Neural cell (in vitro differentiated cells): ENCODE data around the gene MGLL. TPM values are rescaled to one million over a fixed set of nuclear protein-coding genes. Genes with fewer than 3 reads are reported as not detected.

ENCODE experiments used
- H2AFZ ChIP-seq: fragments of 200-600, 300-800 bp; sonication (generic), shearing (Covaris generic); 2 replicates; pipeline ENCODE4 v1.6.0; 2014; ENCODE audit warnings: low read depth, mild to moderate bottlenecking, antibody characterized with exemption, low read length, moderate library complexity
- H3F3A ChIP-seq: fragments of 200-600 bp; shearing (Covaris generic); 2 replicates; pipeline ENCODE4 v1.6.1; 2016; ENCODE audit warnings: mild to moderate bottlenecking, moderate library complexity, mixed read lengths, antibody characterized with exemption, low read length; ENCODE audit not compliant: insufficient read depth, poor library complexity, severe bottlenecking
- H3K27ac ChIP-seq: fragments of 200-600, 300-800 bp; sonication (generic), shearing (Covaris generic); 2 replicates; pipeline ENCODE4 v1.5.1; 2014; ENCODE audit warnings: mild to moderate bottlenecking, low read length, moderate library complexity
- H3K27me3 ChIP-seq: fragments of 300-800, 200-600 bp; sonication (generic), shearing (Covaris generic); 2 replicates; pipeline ENCODE4 v1.6.0; 2014; ENCODE audit warnings: mild to moderate bottlenecking, low read depth, low read length, moderate library complexity; ENCODE audit not compliant: insufficient read depth
- H3K36me3 ChIP-seq: fragments of 300-800, 200-600 bp; sonication (generic), shearing (Covaris generic); 2 replicates; pipeline ENCODE4 v1.5.1; 2014; ENCODE audit warnings: mild to moderate bottlenecking, antibody characterized with exemption, low read length, moderate library complexity; ENCODE audit not compliant: insufficient read depth
- H3K4me2 ChIP-seq: fragments of 300-800, 200-600 bp; sonication (generic), shearing (Covaris generic); 2 replicates; pipeline ENCODE4 v1.6.0; 2014; ENCODE audit warnings: mild to moderate bottlenecking, low read length
- H3K4me3 ChIP-seq: fragments of 300-800, 200-600 bp; sonication (generic), shearing (Covaris generic); 2 replicates; pipeline ENCODE4 v1.5.1; 2014; ENCODE audit warnings: mild to moderate bottlenecking, low read length, moderate library complexity
- H3K79me2 ChIP-seq: fragments of 200-600 bp; shearing (Covaris generic); replicated peaks from 2 replicates; pipeline ENCODE4 v1.6.0; 2014; ENCODE audit warnings: mild to moderate bottlenecking, low read length, moderate library complexity; ENCODE audit not compliant: insufficient read depth
- H3K9ac ChIP-seq: fragments of 300-800, 200-600 bp; sonication (generic), shearing (Covaris generic); 2 replicates; pipeline ENCODE4 v1.6.1; 2016; ENCODE audit warnings: mild to moderate bottlenecking, low read length, mixed read lengths
- H3K9me2 ChIP-seq: fragments of 200-600 bp; shearing (Covaris generic); 2 replicates; pipeline ENCODE4 v1.6.1; 2016; ENCODE audit warnings: mild to moderate bottlenecking, low read length, mixed read lengths; ENCODE audit not compliant: insufficient read depth
- H3K9me3 ChIP-seq: fragments of 200-600, 300-800 bp; sonication (generic), shearing (Covaris generic); 2 replicates; pipeline ENCODE4 v1.6.1; 2016; ENCODE audit warnings: mild to moderate bottlenecking, mixed run types, low read length, moderate library complexity, mixed read lengths
- H4K20me1 ChIP-seq: fragments of 200-600 bp; shearing (Covaris generic); 2 replicates; pipeline ENCODE4 v1.6.1; 2016; ENCODE audit warnings: mild to moderate bottlenecking, mixed run types; ENCODE audit not compliant: insufficient read depth
- EP300 ChIP-seq: fragments of 450-650 bp; conservative IDR thresholded peaks from 2 replicates; pipeline ENCODE4 v1.6.1; 2014; ENCODE audit warnings: antibody characterized with exemption, mild to moderate bottlenecking, moderate library complexity; ENCODE audit not compliant: poor library complexity, severe bottlenecking
- EZH2 ChIP-seq: fragments of 200-600, 300-800 bp; shearing (Covaris generic), sonication (generic); IDR thresholded peaks from 2 replicates; pipeline ENCODE4 v1.6.1; 2014; ENCODE audit warnings: antibody characterized with exemption, low read length, borderline replicate concordance, mild to moderate bottlenecking; ENCODE audit not compliant: insufficient read depth, poor library complexity, severe bottlenecking
- MXI1 ChIP-seq: fragments of 450-650 bp; conservative IDR thresholded peaks from 2 replicates; pipeline ENCODE4 v1.6.1; 2014; ENCODE audit warnings: antibody characterized with exemption, mild to moderate bottlenecking; ENCODE audit not compliant: poor library complexity, severe bottlenecking
- POLR2AphosphoS5 ChIP-seq: IDR thresholded peaks from 2 replicates; pipeline ENCODE4 v1.6.1; 2012
- RAD21 ChIP-seq: fragments of 450-650 bp; conservative IDR thresholded peaks from 2 replicates; pipeline ENCODE4 v1.6.1; 2014; ENCODE audit warnings: antibody characterized with exemption, mild to moderate bottlenecking, moderate library complexity
- SMC3 ChIP-seq: fragments of 450-650 bp; conservative IDR thresholded peaks from 2 replicates; pipeline ENCODE4 v1.6.1; 2014; ENCODE audit warnings: antibody characterized with exemption, mild to moderate bottlenecking, moderate library complexity; ENCODE audit not compliant: poor library complexity
- TAF1 ChIP-seq: IDR thresholded peaks from 2 replicates; pipeline ENCODE4 v1.6.1; 2012; ENCODE audit warnings: low read depth
- polyA plus RNA-seq: library from polyadenylated mRNA; depleted of rRNA; stranded (reverse); fragments of >200 nt; gene quantifications from 2 replicates; pipeline ENCODE4 v1.2.3, GENCODE V29; 2014
- TF ChIP-seq, protein P1 (sequence below): IDR thresholded peaks from 2 replicates; pipeline ENCODE4 v1.6.1; 2012; ENCODE audit warnings: borderline replicate concordance
- TF ChIP-seq, protein P2 (sequence below): fragments of 450-650 bp; IDR thresholded peaks from 2 replicates; pipeline ENCODE4 v1.5.1; 2014; ENCODE audit warnings: antibody characterized with exemption, mild to moderate bottlenecking, moderate library complexity; ENCODE audit not compliant: poor library complexity, severe bottlenecking

MGLL gene
- polyA plus RNA-seq, 1 donor from 2014 or later = 2.0 TPM

DNA sequence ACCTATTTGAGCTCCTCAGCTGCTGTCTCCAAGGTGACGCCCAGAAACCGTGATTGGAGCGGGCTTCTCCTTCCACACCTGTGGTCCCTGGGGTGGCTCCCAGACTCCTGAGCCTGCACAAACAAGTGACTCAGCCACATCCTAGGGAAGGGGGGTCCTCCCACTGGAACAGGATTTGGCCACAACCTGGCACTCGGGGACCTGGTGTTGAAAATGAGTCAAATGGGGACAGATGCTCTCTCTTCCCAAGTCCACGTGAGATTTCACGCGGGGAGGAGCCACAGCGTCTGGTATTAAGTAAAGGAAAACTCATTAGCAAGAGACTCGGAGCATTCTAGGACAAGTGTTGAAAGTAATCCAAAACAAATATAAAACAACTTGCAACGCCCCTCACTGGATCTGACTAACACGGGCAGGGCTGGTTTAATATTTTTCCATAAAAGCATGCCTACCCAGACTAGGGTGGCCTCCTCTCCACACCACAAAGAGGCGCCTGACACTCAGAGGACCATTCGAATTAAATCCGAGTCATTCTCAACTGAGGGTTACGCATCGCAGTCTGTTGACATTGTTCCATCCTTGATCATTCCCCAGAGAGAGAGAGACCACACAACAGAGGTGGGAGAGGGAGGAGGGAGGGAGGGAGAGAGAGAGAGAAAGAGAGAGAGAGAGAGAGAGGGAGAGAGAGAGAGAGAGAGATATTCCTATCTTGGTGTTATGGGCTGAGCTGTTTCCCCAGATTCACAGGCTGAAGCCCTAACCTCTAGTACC is 74.4 kb downstream of the MGLL start (continued):
- TF ChIP-seq, protein P1, sequence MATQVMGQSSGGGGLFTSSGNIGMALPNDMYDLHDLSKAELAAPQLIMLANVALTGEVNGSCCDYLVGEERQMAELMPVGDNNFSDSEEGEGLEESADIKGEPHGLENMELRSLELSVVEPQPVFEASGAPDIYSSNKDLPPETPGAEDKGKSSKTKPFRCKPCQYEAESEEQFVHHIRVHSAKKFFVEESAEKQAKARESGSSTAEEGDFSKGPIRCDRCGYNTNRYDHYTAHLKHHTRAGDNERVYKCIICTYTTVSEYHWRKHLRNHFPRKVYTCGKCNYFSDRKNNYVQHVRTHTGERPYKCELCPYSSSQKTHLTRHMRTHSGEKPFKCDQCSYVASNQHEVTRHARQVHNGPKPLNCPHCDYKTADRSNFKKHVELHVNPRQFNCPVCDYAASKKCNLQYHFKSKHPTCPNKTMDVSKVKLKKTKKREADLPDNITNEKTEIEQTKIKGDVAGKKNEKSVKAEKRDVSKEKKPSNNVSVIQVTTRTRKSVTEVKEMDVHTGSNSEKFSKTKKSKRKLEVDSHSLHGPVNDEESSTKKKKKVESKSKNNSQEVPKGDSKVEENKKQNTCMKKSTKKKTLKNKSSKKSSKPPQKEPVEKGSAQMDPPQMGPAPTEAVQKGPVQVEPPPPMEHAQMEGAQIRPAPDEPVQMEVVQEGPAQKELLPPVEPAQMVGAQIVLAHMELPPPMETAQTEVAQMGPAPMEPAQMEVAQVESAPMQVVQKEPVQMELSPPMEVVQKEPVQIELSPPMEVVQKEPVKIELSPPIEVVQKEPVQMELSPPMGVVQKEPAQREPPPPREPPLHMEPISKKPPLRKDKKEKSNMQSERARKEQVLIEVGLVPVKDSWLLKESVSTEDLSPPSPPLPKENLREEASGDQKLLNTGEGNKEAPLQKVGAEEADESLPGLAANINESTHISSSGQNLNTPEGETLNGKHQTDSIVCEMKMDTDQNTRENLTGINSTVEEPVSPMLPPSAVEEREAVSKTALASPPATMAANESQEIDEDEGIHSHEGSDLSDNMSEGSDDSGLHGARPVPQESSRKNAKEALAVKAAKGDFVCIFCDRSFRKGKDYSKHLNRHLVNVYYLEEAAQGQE = no peak

DNA sequence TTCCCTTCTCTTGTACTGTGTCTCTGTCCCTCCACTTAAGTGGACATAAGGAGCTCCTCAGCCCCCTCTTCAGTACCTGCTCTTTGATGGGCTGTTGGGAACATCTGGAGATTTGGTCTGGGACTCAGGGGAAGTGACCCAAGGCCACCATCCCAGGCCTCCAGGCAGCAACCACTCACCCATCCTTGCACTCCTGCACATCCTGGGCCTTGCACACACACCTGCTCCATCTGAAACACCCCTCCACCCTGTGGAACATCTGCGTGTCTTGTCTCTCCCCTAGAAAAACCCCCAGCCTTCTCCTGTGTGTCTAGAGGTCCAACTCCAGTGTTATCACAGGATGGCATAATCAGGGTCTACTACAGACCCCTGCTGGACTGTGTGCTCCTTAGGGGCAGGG is 75.2 kb downstream of the MGLL start:
- no peaks in the 10 kb centered on the region for H3F3A ChIP-seq
- H3K27me3 ChIP-seq = no peaks in the 10 kb centered on the region
- no peaks in the 10 kb centered on the region for H3K9me3 ChIP-seq
- no peaks in the 10 kb centered on the region for H3K36me3 ChIP-seq
- H3K4me2 ChIP-seq = no peak overlapping the region
- no peak for TF ChIP-seq TAF1
- TF ChIP-seq SMC3 = no peak
- no peak for TF ChIP-seq RAD21
- TF ChIP-seq EZH2 = no peak
- no peak for TF ChIP-seq EP300
- TF ChIP-seq POLR2AphosphoS5 = no peak
- TF ChIP-seq, protein P1 = no peak
- no peak overlapping the region for H3K27ac ChIP-seq
- no peak overlapping the region for H2AFZ ChIP-seq
- no peaks in the 10 kb centered on the region for H4K20me1 ChIP-seq
- no peak overlapping the region for H3K4me3 ChIP-seq
- no peaks in the 10 kb centered on the region for H3K79me2 ChIP-seq
- no peaks in the 10 kb centered on the region for H3K9me2 ChIP-seq
- H3K9ac ChIP-seq = no peak overlapping the region

DNA sequence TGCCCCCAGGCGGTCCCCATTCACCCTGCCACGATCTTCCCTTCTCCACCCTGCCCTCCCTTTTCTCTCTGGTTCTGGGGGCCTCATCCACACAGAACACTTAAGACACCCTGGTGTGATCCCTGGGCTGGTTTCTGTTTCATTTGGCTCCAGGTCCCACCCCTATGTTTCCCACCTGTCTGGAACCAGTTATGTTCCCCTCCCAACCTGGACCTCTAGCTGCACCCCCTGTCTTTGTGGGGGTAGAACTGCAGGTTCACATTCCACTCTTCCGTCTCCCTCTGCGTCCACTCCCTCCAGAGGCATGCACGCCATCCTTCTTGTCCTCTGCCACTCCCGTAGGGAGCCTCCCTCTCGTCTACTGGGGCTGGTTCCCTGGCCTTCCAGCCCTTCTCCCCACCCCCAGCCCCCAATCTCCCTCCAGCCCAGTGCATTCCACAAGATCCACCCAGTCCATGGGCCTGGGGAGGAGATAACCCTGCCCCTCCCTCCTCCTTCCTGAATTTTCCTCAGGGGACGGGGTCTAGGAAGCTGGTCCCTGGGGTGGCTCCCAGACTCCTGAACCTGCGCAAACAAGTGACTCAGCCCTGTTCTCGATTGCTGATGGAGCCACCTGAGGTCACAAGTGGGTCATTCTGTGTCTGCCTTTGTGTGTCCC is 75.8 kb downstream of the MGLL start:
- H3K9me2 ChIP-seq = no peaks in the 10 kb centered on the region
- no peak overlapping the region for H3K27ac ChIP-seq
- no peak overlapping the region for H3K4me2 ChIP-seq

More for the DNA sequence above, 75.8 kb downstream of the MGLL start:
- TF ChIP-seq, protein P2, sequence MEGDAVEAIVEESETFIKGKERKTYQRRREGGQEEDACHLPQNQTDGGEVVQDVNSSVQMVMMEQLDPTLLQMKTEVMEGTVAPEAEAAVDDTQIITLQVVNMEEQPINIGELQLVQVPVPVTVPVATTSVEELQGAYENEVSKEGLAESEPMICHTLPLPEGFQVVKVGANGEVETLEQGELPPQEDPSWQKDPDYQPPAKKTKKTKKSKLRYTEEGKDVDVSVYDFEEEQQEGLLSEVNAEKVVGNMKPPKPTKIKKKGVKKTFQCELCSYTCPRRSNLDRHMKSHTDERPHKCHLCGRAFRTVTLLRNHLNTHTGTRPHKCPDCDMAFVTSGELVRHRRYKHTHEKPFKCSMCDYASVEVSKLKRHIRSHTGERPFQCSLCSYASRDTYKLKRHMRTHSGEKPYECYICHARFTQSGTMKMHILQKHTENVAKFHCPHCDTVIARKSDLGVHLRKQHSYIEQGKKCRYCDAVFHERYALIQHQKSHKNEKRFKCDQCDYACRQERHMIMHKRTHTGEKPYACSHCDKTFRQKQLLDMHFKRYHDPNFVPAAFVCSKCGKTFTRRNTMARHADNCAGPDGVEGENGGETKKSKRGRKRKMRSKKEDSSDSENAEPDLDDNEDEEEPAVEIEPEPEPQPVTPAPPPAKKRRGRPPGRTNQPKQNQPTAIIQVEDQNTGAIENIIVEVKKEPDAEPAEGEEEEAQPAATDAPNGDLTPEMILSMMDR = no peak
- TF ChIP-seq TAF1 (no peak), MXI1 (no peak), RAD21 (no peak), EZH2 (no peak), SMC3 (no peak), POLR2AphosphoS5 (no peak), EP300 (no peak)
- TF ChIP-seq, protein P1 = no peak
- H2AFZ ChIP-seq = no peak overlapping the region
- H3K36me3 ChIP-seq = no peaks in the 10 kb centered on the region
- no peaks in the 10 kb centered on the region for H3K27me3 ChIP-seq
- no peaks in the 10 kb centered on the region for H3K9me3 ChIP-seq
- no peaks in the 10 kb centered on the region for H3F3A ChIP-seq
- no peaks in the 10 kb centered on the region for H4K20me1 ChIP-seq
- no peak overlapping the region for H3K4me3 ChIP-seq
- no peak overlapping the region for H3K9ac ChIP-seq
- no peaks in the 10 kb centered on the region for H3K79me2 ChIP-seq
